ENCODE measurements around the gene TMEM62.
"Not testable (repeated sequence)": the region's sequence is repeated elsewhere in the genome, so short reads cannot be mapped to it uniquely, and the experiment has no call there.

TMEM62 gene

GRCh38 chr15:43125100-43125661 is 8.2 kb upstream of the TMEM62 start:
- no peak for DNase-seq

- no peak for DNase-seq
Observed at GRCh38 chr15:43126356-43126755, 7.0 kb upstream of the TMEM62 start.

- DNase-seq: peak; percentile 22 to 51
Observed at GRCh38 chr15:43127752-43128151, 5.6 kb upstream of the TMEM62 start.

GRCh38 chr15:43128174-43128979 is 5.0 kb upstream of the TMEM62 start:
- DNase-seq: not testable (repeated sequence)

GRCh38 chr15:43128980-43129335 is 4.4 kb upstream of the TMEM62 start:
- DNase-seq: no peak

GRCh38 chr15:43132830-43133429 is 456 bp upstream of the TMEM62 start:
- DNase-seq: no peak

- DNase-seq: no peak
Observed at GRCh38 chr15:43134157-43134635, 810 bp downstream of the TMEM62 start.

- DNase-seq: no peak
Observed at GRCh38 chr15:43135351-43135750, 2.0 kb downstream of the TMEM62 start.

GRCh38 chr15:43143203-43143941 is 10.0 kb downstream of the TMEM62 start:
- no peak for DNase-seq

- no peak for DNase-seq
Observed at GRCh38 chr15:43144512-43144911, 11.1 kb downstream of the TMEM62 start.

GRCh38 chr15:43146184-43146583 is 12.8 kb downstream of the TMEM62 start:
- DNase-seq: no peak

- no peak for DNase-seq
Observed at GRCh38 chr15:43150191-43150929, 17.0 kb downstream of the TMEM62 start.

GRCh38 chr15:43151688-43152087 is 18.3 kb downstream of the TMEM62 start:
- no peak for DNase-seq

- DNase-seq: no peak
Observed at GRCh38 chr15:43153269-43153668, 19.9 kb downstream of the TMEM62 start.

- DNase-seq: no peak
Observed at GRCh38 chr15:43165801-43166325, 32.5 kb downstream of the TMEM62 start.

GRCh38 chr15:43167261-43167660 is 33.9 kb downstream of the TMEM62 start:
- DNase-seq: not testable (repeated sequence)

GRCh38 chr15:43168192-43169107 is 35.1 kb downstream of the TMEM62 start:
- DNase-seq: peak in 1 of 2 experiments; percentile 2

GRCh38 chr15:43169888-43170287 is 36.5 kb downstream of the TMEM62 start:
- DNase-seq: no peak

- not testable (repeated sequence) for DNase-seq
Observed at GRCh38 chr15:43175656-43176309, 42.4 kb downstream of the TMEM62 start.

- not testable (repeated sequence) for DNase-seq
Observed at GRCh38 chr15:43177147-43177546, 43.8 kb downstream of the TMEM62 start.

- DNase-seq: no peak
Observed at GRCh38 chr15:43183270-43183669, 49.9 kb downstream of the TMEM62 start.

Data from Kasumi-1 (cell line).